ENCODE data around the gene CRELD1.

DNA sequence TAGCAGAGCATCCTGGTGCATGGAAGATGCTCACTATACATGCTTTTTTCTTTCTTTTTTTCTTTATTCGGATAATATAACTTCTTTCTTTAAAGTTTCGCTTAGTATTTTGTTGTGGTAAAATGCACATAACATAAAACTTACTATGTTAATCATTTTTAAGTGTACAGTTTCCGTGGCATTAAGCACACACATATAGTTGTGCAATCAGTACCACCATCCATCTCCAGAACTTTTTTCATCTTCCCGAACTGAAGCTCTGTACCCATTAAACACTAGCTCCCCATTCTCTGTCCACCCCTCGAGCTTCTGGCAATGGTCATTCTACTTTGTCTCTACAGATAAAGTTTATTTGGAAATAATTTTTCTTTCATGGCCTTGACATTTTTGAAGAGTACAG lies 44.2 kb upstream of the CRELD1 start:
- TF ChIP-seq, protein P1, sequence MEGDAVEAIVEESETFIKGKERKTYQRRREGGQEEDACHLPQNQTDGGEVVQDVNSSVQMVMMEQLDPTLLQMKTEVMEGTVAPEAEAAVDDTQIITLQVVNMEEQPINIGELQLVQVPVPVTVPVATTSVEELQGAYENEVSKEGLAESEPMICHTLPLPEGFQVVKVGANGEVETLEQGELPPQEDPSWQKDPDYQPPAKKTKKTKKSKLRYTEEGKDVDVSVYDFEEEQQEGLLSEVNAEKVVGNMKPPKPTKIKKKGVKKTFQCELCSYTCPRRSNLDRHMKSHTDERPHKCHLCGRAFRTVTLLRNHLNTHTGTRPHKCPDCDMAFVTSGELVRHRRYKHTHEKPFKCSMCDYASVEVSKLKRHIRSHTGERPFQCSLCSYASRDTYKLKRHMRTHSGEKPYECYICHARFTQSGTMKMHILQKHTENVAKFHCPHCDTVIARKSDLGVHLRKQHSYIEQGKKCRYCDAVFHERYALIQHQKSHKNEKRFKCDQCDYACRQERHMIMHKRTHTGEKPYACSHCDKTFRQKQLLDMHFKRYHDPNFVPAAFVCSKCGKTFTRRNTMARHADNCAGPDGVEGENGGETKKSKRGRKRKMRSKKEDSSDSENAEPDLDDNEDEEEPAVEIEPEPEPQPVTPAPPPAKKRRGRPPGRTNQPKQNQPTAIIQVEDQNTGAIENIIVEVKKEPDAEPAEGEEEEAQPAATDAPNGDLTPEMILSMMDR (IDR thresholded peaks at IDR 0.05; ENCODE audit: low read length): no peak
- no peak for TF ChIP-seq EZH2 (optimal IDR thresholded peaks at IDR 0.05; ENCODE audit: low read depth, low read length)

All from MM.1S (cell line).